ENCODE data around the gene NLGN3.
A peak's percentile ranks its signal among the peaks of the same experiment; 100 is the strongest.

Gene NLGN3

GRCh38 chrX:71144651-71145050 is at the start of gene NLGN3:
NLGN3 (plus strand) TSS chrX:71144841; CDS start chrX:71147750, 2,909 bp downstream.
- FAIRE-seq = no peak

- FAIRE-seq = no peak
These were observed 49.6 kb upstream of the NLGN3 start for GRCh38 chrX:71095033-71095432.

GRCh38 chrX:71095555-71095980 is 49.1 kb upstream of the NLGN3 start, which contains the start of gene FOXO4:
FOXO4 (plus strand) TSS chrX:71095851; CDS start chrX:71096529, 678 bp downstream.
- FAIRE-seq = peak; percentile 73

- no peak for FAIRE-seq
These were observed 48.5 kb upstream of the NLGN3 start for GRCh38 chrX:71095981-71096759.

- FAIRE-seq = no peak
These were observed 47.9 kb upstream of the NLGN3 start for GRCh38 chrX:71096760-71097032.

GRCh38 chrX:71098302-71098701 is 46.3 kb upstream of the NLGN3 start:
- FAIRE-seq = no peak

- no peak for FAIRE-seq
These were observed 45.6 kb upstream of the NLGN3 start for GRCh38 chrX:71098951-71099506.

GRCh38 chrX:71099736-71100135 is 44.9 kb upstream of the NLGN3 start:
- FAIRE-seq = no peak

- no peak for FAIRE-seq
These were observed 43.8 kb upstream of the NLGN3 start for GRCh38 chrX:71100581-71101505.

GRCh38 chrX:71102292-71102691 is 42.3 kb upstream of the NLGN3 start:
- no peak for FAIRE-seq

GRCh38 chrX:71103110-71103983 is 41.3 kb upstream of the NLGN3 start:
- no peak for FAIRE-seq

GRCh38 chrX:71105628-71106027 is 39.0 kb upstream of the NLGN3 start:
- no peak for FAIRE-seq

- no peak for FAIRE-seq
These were observed 38.2 kb upstream of the NLGN3 start, which contains the start of gene CXorf65 for GRCh38 chrX:71106427-71106826. CXorf65 (minus strand) TSS chrX:71106740; CDS start chrX:71106556, 184 bp downstream.

- FAIRE-seq = no peak
These were observed 37.4 kb upstream of the NLGN3 start for GRCh38 chrX:71107245-71107644.

GRCh38 chrX:71107762-71108360 is 36.8 kb upstream of the NLGN3 start:
- FAIRE-seq = no peak

GRCh38 chrX:71109051-71109450 is 35.6 kb upstream of the NLGN3 start:
- no peak for FAIRE-seq

- no peak for FAIRE-seq
These were observed 33.3 kb upstream of the NLGN3 start, which contains the start of gene IL2RG for GRCh38 chrX:71111141-71111843. IL2RG (minus strand) TSS chrX:71111577; CDS start chrX:71111539, 38 bp downstream.

- no peak for FAIRE-seq
These were observed 32.7 kb upstream of the NLGN3 start for GRCh38 chrX:71111921-71112431.

GRCh38 chrX:71117358-71117757 is 27.3 kb upstream of the NLGN3 start:
- FAIRE-seq = no peak

- peak; percentile 84 for FAIRE-seq
These were observed 26.3 kb upstream of the NLGN3 start, which contains the start of gene MED12 for GRCh38 chrX:71118032-71118984. MED12 (plus strand) TSS chrX:71118596; CDS start chrX:71118755, 159 bp downstream.
